GM21619 (cell line): Measurements from ENCODE around the gene TBC1D19.
"Not testable (repeated sequence)": the region's sequence is repeated elsewhere in the genome, so short reads cannot be mapped to it uniquely, and the experiment has no call there.

ENCODE experiments used
- ATAC-seq: cut with Tn5 transposase; IDR thresholded peaks from one replicate; pipeline ENCODE4 v1.9.1; 2021; ENCODE audit not compliant: unreplicated experiment

The TBC1D19 gene

GRCh38 chr4:26679040-26679695 lies 95.3 kb downstream of the TBC1D19 start:
- ATAC-seq: not testable (repeated sequence)

- ATAC-seq: no peak
Measured at GRCh38 chr4:26682436-26682835, 98.6 kb downstream of the TBC1D19 start.

DNA sequence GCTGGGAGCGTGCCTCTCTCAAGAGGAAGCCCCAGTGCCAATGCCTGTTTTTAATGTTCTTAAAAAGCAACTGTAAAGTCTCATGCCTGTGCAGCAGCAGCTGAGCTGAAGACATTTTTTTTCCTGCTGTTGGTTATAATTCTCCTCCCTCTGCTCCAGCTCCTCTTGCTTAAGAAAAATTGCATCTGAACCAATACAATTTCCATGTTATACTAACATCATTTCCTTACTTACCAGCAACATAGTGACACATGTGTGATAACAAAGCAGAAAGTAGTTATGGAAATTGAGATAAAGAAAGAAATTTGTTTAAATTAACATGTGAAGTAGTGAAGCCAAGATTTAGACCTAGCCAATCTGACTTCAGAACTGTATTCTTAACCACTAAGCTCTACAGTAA lies 101.4 kb downstream of the TBC1D19 start:
- ATAC-seq: no peak

- ATAC-seq: no peak
Measured at GRCh38 chr4:26687728-26688127, 103.8 kb downstream of the TBC1D19 start.

GRCh38 chr4:26690506-26690905 lies 106.6 kb downstream of the TBC1D19 start:
- no peak for ATAC-seq

DNA sequence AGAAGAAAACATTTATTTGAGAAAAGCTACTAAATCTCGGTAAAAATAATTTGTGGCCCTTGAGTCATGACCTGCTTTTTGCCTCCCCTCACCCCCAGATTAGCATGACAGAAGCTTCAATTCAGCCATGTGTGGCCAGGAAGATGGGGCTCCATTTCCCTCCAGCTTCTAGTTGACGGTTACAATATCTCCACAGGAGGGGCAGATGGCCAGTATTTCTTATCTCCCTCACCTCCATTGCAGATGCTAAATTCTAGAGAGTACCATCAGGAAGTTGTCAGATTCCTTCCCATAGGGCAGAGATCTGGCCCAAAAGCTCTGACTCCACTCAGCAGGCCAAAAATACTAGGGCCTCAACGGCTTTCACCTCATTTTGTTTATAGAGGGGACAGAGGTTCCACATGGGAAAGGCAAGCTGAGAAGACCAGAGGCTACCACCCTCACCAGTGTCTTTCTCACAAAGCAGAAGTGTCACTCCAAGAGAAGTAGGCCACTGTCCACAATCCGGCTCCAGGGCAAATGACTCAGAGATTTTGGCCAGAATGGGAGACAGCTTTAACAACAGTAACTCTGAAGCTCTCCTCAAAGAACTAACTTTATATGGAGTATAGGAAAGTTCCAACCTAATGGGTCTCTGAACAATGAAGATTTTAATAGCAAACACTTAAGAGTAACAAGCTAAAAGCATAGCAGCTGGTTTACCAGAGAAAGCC lies 108.3 kb downstream of the TBC1D19 start:
- ATAC-seq: no peak

- not testable (repeated sequence) for ATAC-seq
Measured at GRCh38 chr4:26694131-26694530, 110.2 kb downstream of the TBC1D19 start.

DNA sequence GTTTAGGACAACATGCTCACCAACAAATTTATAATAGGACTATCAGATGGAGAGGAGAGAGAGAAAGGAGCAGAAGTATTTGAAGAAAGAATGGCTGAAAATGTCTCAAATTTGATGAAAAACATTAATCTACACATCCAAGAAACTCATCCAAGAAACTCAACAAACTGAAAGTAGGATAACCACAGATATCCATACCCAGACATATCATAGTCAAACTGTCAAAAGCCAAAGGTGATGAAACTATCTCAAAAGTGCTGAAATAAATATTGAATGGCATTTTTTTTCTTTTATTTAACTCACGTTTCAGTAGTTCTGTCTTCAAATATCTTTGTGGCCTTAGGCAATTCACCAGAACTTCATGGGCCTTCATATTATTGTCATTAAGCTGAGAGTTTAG lies 116.2 kb downstream of the TBC1D19 start:
- ATAC-seq: no peak

GRCh38 chr4:26701095-26701494 lies 117.2 kb downstream of the TBC1D19 start:
- ATAC-seq: no peak

GRCh38 chr4:26701786-26702227 lies 117.9 kb downstream of the TBC1D19 start:
- no peak for ATAC-seq

GRCh38 chr4:26707342-26707741 lies 123.5 kb downstream of the TBC1D19 start:
- no peak for ATAC-seq

DNA sequence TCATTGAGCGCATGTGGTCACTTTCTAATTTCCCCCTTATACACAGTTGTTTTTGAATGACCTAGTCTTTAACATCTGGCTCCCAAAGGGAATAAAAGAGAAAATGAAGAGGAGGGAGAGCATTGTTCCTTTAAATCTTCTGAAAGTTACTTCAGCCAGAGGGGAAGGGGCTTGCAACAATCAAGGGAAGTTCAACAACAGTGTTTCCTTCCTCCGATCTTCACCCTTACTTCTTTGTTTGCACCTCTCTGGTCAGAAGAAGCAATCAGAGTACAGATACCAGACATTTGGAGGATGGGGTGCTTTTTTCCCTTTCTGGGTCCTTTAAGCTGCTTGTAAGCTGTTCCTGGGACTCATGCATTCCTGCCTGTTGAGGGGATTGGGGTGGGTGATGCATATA lies 125.4 kb downstream of the TBC1D19 start:
- ATAC-seq: no peak

GRCh38 chr4:26713563-26714151 lies 129.8 kb downstream of the TBC1D19 start:
- no peak for ATAC-seq

- no peak for ATAC-seq
Measured at GRCh38 chr4:26715636-26716242, 131.9 kb downstream of the TBC1D19 start.

- no peak for ATAC-seq
Measured at GRCh38 chr4:26717332-26717731, 133.4 kb downstream of the TBC1D19 start.

GRCh38 chr4:26719954-26720552 lies 136.2 kb downstream of the TBC1D19 start:
- no peak for ATAC-seq

GRCh38 chr4:26721685-26722084 lies 137.8 kb downstream of the TBC1D19 start:
- no peak for ATAC-seq

DNA sequence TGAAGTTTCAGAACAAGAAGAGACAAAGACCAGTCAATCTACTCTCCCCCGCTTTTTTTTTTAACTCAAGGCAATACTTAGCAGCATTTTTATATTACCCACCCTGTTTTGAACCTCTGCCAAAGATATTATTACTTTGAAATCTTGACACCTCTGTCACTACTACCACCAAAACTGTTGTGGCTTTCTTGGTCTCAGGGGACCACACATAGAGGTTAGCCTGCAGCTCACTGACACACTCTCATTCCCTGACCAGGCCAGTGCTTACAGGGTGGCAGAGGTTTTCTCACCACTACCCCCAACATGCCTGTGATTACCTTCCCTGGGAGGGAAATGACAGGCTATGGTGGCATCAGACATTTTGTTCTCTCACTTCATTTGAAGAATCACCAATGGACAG lies 139.3 kb downstream of the TBC1D19 start:
- ATAC-seq: peak; percentile 98

DNA sequence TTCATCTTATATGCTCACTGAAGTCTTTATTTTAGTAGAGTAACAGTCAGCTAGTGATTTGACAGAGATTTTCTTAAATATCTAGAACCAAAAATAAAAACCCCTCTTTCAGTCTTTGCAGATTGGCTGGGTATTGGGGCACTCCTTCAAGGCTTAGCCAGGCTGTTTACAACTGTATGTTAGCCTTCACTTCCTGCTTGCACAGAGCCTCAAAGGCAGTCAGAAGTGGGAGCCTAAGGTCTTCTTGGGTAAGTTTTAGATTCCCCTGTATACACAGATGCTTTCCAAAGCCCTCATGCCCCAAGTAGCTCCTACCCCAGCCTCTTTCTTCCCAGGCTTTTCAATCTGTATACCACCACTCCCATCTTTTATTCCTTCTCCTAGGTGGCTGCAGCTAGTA lies 140.7 kb downstream of the TBC1D19 start:
- no peak for ATAC-seq

DNA sequence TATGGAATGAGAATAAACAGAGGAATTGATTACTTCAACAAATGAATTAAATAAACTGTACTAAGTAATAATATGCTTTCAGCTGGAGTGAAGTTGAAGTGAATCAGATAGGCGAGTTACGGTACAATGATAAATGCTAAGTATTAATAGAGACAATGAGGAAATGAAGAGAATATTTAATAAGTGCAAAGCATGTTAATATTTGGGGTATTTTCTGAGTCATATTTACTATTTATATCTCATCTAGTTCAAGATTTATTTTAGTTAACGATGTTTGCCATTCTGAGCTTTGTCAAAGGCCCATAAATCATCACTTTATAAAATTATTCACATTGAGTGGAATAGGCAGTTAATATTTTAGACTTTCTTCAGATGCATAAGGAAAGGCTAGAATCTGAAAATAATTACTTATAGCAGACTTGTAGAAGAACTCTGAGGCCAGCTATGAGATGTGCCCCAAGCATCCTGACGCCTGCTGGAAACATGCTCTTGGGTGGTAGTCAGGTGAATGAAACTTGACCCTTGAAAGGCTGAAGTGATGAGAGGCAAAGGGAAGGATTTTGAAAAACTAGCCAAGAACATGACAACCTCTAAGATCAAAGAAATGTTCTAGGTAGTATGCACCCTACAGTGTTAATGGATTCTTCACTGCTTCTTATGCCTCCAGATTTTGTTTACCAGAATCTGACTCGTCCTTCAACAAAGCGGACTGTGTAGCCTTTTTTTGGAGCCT lies 142.9 kb downstream of the TBC1D19 start:
- ATAC-seq: no peak

- no peak for ATAC-seq
Measured at GRCh38 chr4:26727844-26728243, 144.0 kb downstream of the TBC1D19 start.
